ENCODE measurements around the gene RAB36. TPM values are rescaled to one million over a fixed set of nuclear protein-coding genes. Genes with fewer than 3 reads are reported as not detected.
A peak's percentile ranks its signal among the peaks of the same experiment; 100 is the strongest.

RAB36 gene
- total RNA-seq, 1 donor from 2014 or later = 9.6 TPM

GRCh38 chr22:23161029-23161428, 15.8 kb downstream of the RAB36 start:
- no peaks in the 10 kb centered on the region for H3K9me3 ChIP-seq
- no peak overlapping the region for H3K4me3 ChIP-seq
- H3K36me3 ChIP-seq = no peaks in the 10 kb centered on the region
- no peak for ATAC-seq
- no peak overlapping the region for H3K27ac ChIP-seq
- H3K27me3 ChIP-seq (ENCODE audit: low read depth) = no peaks in the 10 kb centered on the region
- peaks cover 15% of the 10 kb centered on the region for H3K4me1 ChIP-seq
- intact Hi-C loops (cut with DNase I) = no loop called here
- no peak for TF ChIP-seq CTCF (IDR thresholded peaks at IDR 0.05)
- DNase-seq = no peak

- Histone ChIP-seq H3K4me3 (no peak overlapping the region), H3K27ac (no peak overlapping the region), H3K9me3 (no peaks in the 10 kb centered on the region), H3K4me1 (peaks cover 15% of the 10 kb centered on the region), H3K27me3 (ENCODE audit: low read depth) (no peaks in the 10 kb centered on the region), H3K36me3 (no peaks in the 10 kb centered on the region)
- no peak for TF ChIP-seq CTCF (IDR thresholded peaks at IDR 0.05)
- no peak for DNase-seq
- no peak for ATAC-seq
- intact Hi-C loops (cut with DNase I) = no loop called here
Observed at GRCh38 chr22:23161574-23161973, 16.3 kb downstream of the RAB36 start.

GRCh38 chr22:23163665-23164064, 18.4 kb downstream of the RAB36 start:
- no peaks in the 10 kb centered on the region for H3K27me3 ChIP-seq (ENCODE audit: low read depth)
- no peaks in the 10 kb centered on the region for H3K9me3 ChIP-seq
- no peak for TF ChIP-seq CTCF (IDR thresholded peaks at IDR 0.05)
- H3K4me1 ChIP-seq = peaks cover 8% of the 10 kb centered on the region
- DNase-seq = no peak
- H3K36me3 ChIP-seq = no peaks in the 10 kb centered on the region
- H3K4me3 ChIP-seq = no peak overlapping the region
- H3K27ac ChIP-seq = peak overlapping the region; percentile 18
- intact Hi-C loops (cut with DNase I) = no loop called here
- ATAC-seq = no peak

GRCh38 chr22:23164091-23164490, 18.8 kb downstream of the RAB36 start:
- H3K4me3 ChIP-seq = no peak overlapping the region
- no peaks in the 10 kb centered on the region for H3K36me3 ChIP-seq
- no peak for TF ChIP-seq CTCF (IDR thresholded peaks at IDR 0.05)
- peak overlapping the region; percentile 18 for H3K27ac ChIP-seq
- ATAC-seq (no peak), DNase-seq (no peak)
- intact Hi-C loops (cut with DNase I) = no loop called here
- H3K4me1 ChIP-seq = peaks cover 8% of the 10 kb centered on the region
- no peaks in the 10 kb centered on the region for H3K27me3 ChIP-seq (ENCODE audit: low read depth)
- H3K9me3 ChIP-seq = no peaks in the 10 kb centered on the region

- Histone ChIP-seq H3K27me3 (ENCODE audit: low read depth) (no peaks in the 10 kb centered on the region), H3K4me3 (no peak overlapping the region), H3K27ac (no peak overlapping the region), H3K4me1 (peaks cover 8% of the 10 kb centered on the region), H3K36me3 (no peaks in the 10 kb centered on the region), H3K9me3 (no peaks in the 10 kb centered on the region)
- intact Hi-C loops (cut with DNase I) = no loop called here
- no peak for TF ChIP-seq CTCF (IDR thresholded peaks at IDR 0.05)
- DNase-seq (no peak), ATAC-seq (no peak)
Observed at GRCh38 chr22:23166042-23166831, 21.0 kb downstream of the RAB36 start.
